Astrocyte of the cerebellum (primary cell): ENCODE data around the gene GPR37.

Experiments
- DNase-seq: peaks from one replicate; pipeline ENCODE4 v3.0.0-alpha.2; 2011; ENCODE audit warnings: low read depth
- H3K4me3 ChIP-seq: 2 replicates; pipeline ENCODE4 v1.5.1; 2011; ENCODE audit warnings: mild to moderate bottlenecking, low read depth, low read length, moderate library complexity
- in situ Hi-C: cut with HindIII; loops from 2 replicates; pipeline ENCODE4 v1.10.0; 2017; ENCODE audit warnings: low sequenced_read_pairs
- TF ChIP-seq, protein P1 (sequence below): IDR thresholded peaks from 2 replicates; pipeline ENCODE4 v1.5.1; 2012; ENCODE audit warnings: low read length, low read depth, moderate library complexity, mild to moderate bottlenecking; ENCODE audit errors: missing control alignments

The GPR37 gene

GRCh38 chr7:124724079-124724478 is 41.5 kb downstream of the GPR37 start:
- in situ Hi-C loops, result no loop called here
- TF ChIP-seq, protein P1, sequence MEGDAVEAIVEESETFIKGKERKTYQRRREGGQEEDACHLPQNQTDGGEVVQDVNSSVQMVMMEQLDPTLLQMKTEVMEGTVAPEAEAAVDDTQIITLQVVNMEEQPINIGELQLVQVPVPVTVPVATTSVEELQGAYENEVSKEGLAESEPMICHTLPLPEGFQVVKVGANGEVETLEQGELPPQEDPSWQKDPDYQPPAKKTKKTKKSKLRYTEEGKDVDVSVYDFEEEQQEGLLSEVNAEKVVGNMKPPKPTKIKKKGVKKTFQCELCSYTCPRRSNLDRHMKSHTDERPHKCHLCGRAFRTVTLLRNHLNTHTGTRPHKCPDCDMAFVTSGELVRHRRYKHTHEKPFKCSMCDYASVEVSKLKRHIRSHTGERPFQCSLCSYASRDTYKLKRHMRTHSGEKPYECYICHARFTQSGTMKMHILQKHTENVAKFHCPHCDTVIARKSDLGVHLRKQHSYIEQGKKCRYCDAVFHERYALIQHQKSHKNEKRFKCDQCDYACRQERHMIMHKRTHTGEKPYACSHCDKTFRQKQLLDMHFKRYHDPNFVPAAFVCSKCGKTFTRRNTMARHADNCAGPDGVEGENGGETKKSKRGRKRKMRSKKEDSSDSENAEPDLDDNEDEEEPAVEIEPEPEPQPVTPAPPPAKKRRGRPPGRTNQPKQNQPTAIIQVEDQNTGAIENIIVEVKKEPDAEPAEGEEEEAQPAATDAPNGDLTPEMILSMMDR, result no peak
- H3K4me3 ChIP-seq, result no peak overlapping the region
- no peak for DNase-seq

- TF ChIP-seq, protein P1, result no peak
- DNase-seq, result peak; percentile 11
- in situ Hi-C loops, result no loop called here
- H3K4me3 ChIP-seq, result no peak overlapping the region
These were observed 42.6 kb downstream of the GPR37 start for GRCh38 chr7:124723012-124723411.

DNA sequence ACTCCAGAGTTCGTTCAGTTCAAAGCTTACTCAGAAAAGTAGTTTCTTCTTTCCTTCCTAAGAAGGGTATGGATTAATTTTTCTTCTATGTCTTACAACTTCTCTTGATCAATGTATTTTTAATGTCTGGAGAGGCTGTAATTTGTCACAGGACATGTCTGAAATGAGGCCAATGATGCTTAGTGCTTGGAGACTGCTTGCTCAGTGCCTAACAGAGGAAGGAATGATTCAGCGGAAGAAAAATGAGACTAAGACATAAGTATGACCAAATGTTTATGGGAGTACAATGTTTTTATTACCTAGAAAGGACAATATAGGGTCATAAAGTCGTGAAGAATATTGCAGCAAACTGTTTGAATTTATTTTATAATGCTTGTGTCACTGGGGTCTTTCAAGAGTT is 43.3 kb downstream of the GPR37 start:
- no peak for DNase-seq
- TF ChIP-seq, protein P1, result no peak
- in situ Hi-C loops, result no loop called here
- no peak overlapping the region for H3K4me3 ChIP-seq

DNA sequence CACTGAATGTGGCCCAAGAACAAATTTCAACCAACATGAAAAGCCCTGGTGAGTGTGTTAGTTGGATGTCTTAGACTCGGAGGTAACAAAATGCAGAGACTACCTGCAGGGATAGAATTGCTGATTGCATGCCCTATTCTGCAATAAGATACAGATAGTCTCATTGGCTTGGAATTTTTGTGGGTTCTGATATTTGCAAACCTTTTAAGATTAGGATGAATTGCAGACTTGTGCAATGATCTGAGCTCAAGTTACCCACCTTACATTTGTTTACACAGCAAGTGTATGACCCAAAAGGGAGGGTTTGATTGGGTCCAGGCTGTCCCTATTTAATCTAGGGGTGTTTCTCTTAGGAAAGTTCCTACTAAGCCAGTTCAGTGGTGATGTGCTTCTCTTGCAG is 45.4 kb downstream of the GPR37 start:
- TF ChIP-seq, protein P1, result no peak
- peak; percentile 22 for DNase-seq
- in situ Hi-C loops, result no loop called here
- no peak overlapping the region for H3K4me3 ChIP-seq

- no peak overlapping the region for H3K4me3 ChIP-seq
- in situ Hi-C loops, result no loop called here
- TF ChIP-seq, protein P1, result no peak
- DNase-seq, result no peak
These were observed 47.4 kb downstream of the GPR37 start for GRCh38 chr7:124718032-124718766.

DNA sequence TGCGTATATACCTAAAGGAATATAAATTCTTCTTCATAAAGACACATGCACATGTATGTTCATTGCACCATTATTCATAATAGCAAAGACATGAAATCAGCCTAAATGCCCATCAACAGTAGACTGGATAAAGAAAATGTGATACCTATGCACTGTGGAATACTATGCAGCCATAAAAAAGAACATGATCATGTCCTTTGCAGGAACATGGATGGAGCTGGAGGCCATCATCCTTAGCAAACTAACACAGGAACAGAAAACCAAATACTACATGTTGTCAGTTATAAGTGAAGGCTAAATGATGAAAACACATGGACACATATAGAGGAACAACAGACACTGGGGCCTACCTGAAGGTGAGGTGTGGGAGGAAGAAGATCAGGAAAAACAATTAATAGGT is 48.7 kb downstream of the GPR37 start:
- in situ Hi-C loops, result no loop called here
- no peak for DNase-seq
- H3K4me3 ChIP-seq, result no peak overlapping the region
- TF ChIP-seq, protein P1, result no peak

- TF ChIP-seq, protein P1, result no peak
These were observed 52.5 kb downstream of the GPR37 start for GRCh38 chr7:124713086-124713485.

More at GRCh38 chr7:124713086-124713485, 52.5 kb downstream of the GPR37 start:
- in situ Hi-C loops, result no loop called here
- DNase-seq, result peak; percentile 34
- H3K4me3 ChIP-seq, result no peak overlapping the region
